Uterus (tissue), 4 donors: ENCODE measurements around the gene NKIRAS2. TPM values are rescaled to one million over a fixed set of nuclear protein-coding genes. Genes with fewer than 3 reads are reported as not detected.

Experiments used
- DNase-seq, 2 donors: peaks; one replicate each; pipeline ENCODE4 v3.0.0-alpha.2; 2019 to 2020
- H3K27ac ChIP-seq, 2 donors: fragments of 200-600 bp; sonication (generic); 1 replicate in 1 of 2; 2 replicates in 1 of 2; pipeline ENCODE4 v1.5.1; 2016 to 2018
- H3K27me3 ChIP-seq, 2 donors: fragments of 200-600 bp; sonication (generic); one replicate each; pipeline ENCODE4 v1.5.1; 2018 to 2019; ENCODE audit warnings: control low read depth in 1 of 2
- H3K36me3 ChIP-seq, 2 donors: fragments of 200-600 bp; sonication (generic); one replicate each; pipeline ENCODE4 v1.5.1; 2019; ENCODE audit warnings: control low read depth in 1 of 2
- H3K4me1 ChIP-seq, 2 donors: fragments of 200-600 bp; sonication (generic); one replicate each; pipeline ENCODE4 v1.5.1; 2018 to 2019; ENCODE audit warnings: control low read depth in 1 of 2
- H3K4me3 ChIP-seq, 2 donors: fragments of 200-600 bp; sonication (generic); 1 replicate in 1 of 2; 2 replicates in 1 of 2; pipeline ENCODE4 v1.5.1; 2018 to 2019; ENCODE audit warnings: mild to moderate bottlenecking in 1 of 2
- H3K9me3 ChIP-seq, 2 donors: fragments of 200-600 bp; sonication (generic); one replicate each; pipeline ENCODE4 v1.5.1; 2019; ENCODE audit warnings: control low read depth in 1 of 2
- POLR2A ChIP-seq, 2 donors: fragments of 450-650 bp; IDR thresholded peaks; one replicate each; pipeline ENCODE4 v1.6.1; 2016; ENCODE audit warnings: antibody characterized with exemption in 2 of 2, mild to moderate bottlenecking in 1 of 2, moderate library complexity in 1 of 2
- intact Hi-C: fragments of 100-400 bp; cut with DNase I; formaldehyde crosslinking; loops from one replicate; pipeline ENCODE4 v1.15.1; 2023; ENCODE audit warnings: low total_unique reads
- total RNA-seq, 4 donors: library from RNA; depleted of rRNA in 3 of 4; stranded (reverse); fragments of >200 nt in 3 of 4; gene quantifications; one replicate each; pipeline versions ENCODE4 v1.1.0 to v1.2.4, GENCODE V29; 2014 to 2023
- TF ChIP-seq, protein P1 (sequence below), 4 experiments: fragments of 200-600 bp in 2 of 4; fragments of 450-650 bp in 2 of 4; sonication (generic) in 2 of 4; IDR thresholded peaks; one replicate each; pipeline ENCODE4 v1.5.1; 2016 to 2019; ENCODE audit warnings: antibody characterized with exemption in 4 of 4, mild to moderate bottlenecking in 2 of 4, moderate library complexity in 1 of 4
- donor health status: DM: yes; HTN: yes; CAD: no.

NKIRAS2 gene
- total RNA-seq, 4 donors from 2014 or later = 2.4 to 35.4 (median 26.8) TPM

DNA sequence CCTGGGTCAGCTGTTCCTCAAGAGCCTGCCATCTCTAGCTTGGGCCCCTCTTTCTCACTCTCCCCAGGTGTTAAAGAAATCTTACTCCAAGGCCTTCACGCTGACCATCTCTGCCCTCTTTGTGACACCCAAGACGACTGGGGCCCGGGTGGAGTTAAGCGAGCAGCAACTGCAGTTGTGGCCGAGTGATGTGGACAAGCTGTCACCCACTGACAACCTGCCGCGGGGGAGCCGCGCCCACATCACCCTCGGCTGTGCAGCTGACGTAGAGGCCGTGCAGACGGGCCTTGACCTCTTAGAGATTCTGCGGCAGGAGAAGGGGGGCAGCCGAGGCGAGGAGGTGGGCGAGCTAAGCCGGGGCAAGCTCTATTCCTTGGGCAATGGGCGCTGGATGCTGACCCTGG is 46.5 kb upstream of the NKIRAS2 start:
- H3K36me3 ChIP-seq = no peaks in the 10 kb centered on the region
- TF ChIP-seq, protein P1, sequence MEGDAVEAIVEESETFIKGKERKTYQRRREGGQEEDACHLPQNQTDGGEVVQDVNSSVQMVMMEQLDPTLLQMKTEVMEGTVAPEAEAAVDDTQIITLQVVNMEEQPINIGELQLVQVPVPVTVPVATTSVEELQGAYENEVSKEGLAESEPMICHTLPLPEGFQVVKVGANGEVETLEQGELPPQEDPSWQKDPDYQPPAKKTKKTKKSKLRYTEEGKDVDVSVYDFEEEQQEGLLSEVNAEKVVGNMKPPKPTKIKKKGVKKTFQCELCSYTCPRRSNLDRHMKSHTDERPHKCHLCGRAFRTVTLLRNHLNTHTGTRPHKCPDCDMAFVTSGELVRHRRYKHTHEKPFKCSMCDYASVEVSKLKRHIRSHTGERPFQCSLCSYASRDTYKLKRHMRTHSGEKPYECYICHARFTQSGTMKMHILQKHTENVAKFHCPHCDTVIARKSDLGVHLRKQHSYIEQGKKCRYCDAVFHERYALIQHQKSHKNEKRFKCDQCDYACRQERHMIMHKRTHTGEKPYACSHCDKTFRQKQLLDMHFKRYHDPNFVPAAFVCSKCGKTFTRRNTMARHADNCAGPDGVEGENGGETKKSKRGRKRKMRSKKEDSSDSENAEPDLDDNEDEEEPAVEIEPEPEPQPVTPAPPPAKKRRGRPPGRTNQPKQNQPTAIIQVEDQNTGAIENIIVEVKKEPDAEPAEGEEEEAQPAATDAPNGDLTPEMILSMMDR (IDR thresholded peaks at IDR 0.05) = no peak
- TF ChIP-seq POLR2A (IDR thresholded peaks at IDR 0.05) = no peak
- H3K27me3 ChIP-seq = no peaks in the 10 kb centered on the region
- no peak overlapping the region for H3K4me3 ChIP-seq
- no peak for DNase-seq
- peak overlapping the region; percentile 34 to 43 for H3K27ac ChIP-seq
- H3K4me1 ChIP-seq = no peaks in the 10 kb centered on the region
- no peaks in the 10 kb centered on the region for H3K9me3 ChIP-seq
- intact Hi-C loops = no loop called here

DNA sequence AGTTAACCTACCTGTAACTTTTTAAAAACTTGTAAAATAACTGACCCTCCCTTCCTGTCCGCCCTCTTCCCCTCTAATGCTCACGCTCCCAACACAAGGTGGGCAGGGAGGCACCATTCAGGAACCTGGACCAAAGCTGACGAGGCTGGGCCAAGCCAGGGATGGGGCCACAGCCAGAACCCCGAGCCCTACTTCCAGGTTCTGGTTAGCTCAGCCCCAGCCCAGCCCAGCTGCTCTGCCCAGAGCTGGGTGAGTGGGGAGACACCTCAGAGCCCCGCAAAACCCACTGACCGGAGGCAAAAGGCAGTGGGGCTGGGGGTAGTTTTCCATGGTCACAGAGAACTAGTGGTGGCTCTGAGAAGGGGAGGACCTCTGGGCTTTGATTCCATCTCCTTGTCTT is 45.9 kb upstream of the NKIRAS2 start:
- TF ChIP-seq, protein P1 (IDR thresholded peaks at IDR 0.05) = no peak
- TF ChIP-seq POLR2A (IDR thresholded peaks at IDR 0.05) = no peak
- no peaks in the 10 kb centered on the region for H3K36me3 ChIP-seq
- H3K4me1 ChIP-seq = no peaks in the 10 kb centered on the region
- no peak for DNase-seq
- no peaks in the 10 kb centered on the region for H3K9me3 ChIP-seq
- H3K4me3 ChIP-seq = no peak overlapping the region
- H3K27me3 ChIP-seq = no peaks in the 10 kb centered on the region
- intact Hi-C loops = no loop called here
- H3K27ac ChIP-seq = no peak overlapping the region

DNA sequence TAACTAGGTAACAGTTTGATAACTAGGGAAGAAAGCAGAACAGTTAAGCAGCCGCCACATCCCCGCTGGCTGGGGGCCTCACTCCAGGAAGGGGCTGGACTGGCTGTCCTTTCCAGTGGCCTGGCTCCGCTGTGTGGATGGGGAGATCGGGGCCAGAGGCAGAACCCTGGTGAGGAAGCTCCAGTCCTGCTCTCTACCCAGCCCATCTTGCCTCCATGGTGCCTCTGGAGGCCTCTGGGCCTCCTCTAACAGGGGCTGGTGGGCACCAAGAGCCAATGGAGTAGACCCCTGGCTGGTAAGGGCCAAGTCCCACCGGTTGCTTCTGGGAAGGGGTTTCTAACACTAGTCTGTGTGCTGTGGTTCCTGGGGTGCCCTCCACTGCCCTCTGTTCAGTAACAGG is 45.2 kb upstream of the NKIRAS2 start:
- no peaks in the 10 kb centered on the region for H3K36me3 ChIP-seq
- H3K27ac ChIP-seq = no peak overlapping the region
- H3K4me1 ChIP-seq = no peaks in the 10 kb centered on the region
- no peak for DNase-seq
- intact Hi-C loops = no loop called here
- TF ChIP-seq POLR2A (IDR thresholded peaks at IDR 0.05) = no peak
- TF ChIP-seq, protein P1 (IDR thresholded peaks at IDR 0.05) = no peak
- H3K4me3 ChIP-seq = no peak overlapping the region
- no peaks in the 10 kb centered on the region for H3K27me3 ChIP-seq
- H3K9me3 ChIP-seq = no peaks in the 10 kb centered on the region

GRCh38 chr17:41975099-41976083 is 44.5 kb upstream of the NKIRAS2 start:
- no peak for TF ChIP-seq POLR2A (IDR thresholded peaks at IDR 0.05)
- TF ChIP-seq, protein P1 (IDR thresholded peaks at IDR 0.05) = no peak
- Histone ChIP-seq H3K4me3 (no peak overlapping the region), H3K27ac (peak overlapping the region; percentile 60 to 61), H3K4me1 (no peaks in the 10 kb centered on the region), H3K9me3 (no peaks in the 10 kb centered on the region), H3K36me3 (no peaks in the 10 kb centered on the region), H3K27me3 (no peaks in the 10 kb centered on the region)
- intact Hi-C loops = no loop called here
- no peak for DNase-seq

DNA sequence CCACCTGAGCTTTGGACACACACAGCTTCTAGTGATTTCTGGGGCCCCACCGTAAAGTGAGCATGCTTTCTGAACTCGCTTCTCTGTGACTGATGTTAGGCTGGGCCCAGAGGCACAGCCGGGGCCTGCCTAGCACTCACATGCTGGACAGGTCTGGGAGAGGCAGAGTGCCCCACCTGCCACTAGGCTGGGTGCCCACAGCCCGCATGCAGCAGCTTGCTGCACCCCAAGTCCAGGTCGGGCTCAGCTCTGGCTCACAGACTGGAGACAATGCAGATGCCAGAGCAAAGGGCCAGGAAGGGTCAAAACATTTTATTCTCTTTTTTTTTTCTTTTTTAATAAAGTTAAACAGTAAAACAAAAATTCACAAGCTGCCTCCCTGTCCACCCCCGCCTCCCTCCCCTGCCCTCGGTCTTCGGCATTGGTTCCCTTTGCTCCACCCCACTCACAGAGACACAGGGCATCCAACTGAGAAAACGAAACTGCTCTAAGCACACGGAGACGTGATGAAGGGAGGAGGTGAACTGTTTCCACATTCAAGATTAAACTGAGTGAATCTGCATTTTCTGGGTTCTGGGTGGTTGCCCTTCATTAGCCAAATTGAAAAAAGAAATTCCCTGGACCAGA is 43.6 kb upstream of the NKIRAS2 start:
- Histone ChIP-seq H3K27ac (peak overlapping the region; percentile 60 to 61), H3K36me3 (no peaks in the 10 kb centered on the region), H3K4me1 (no peaks in the 10 kb centered on the region), H3K27me3 (no peaks in the 10 kb centered on the region), H3K9me3 (no peaks in the 10 kb centered on the region), H3K4me3 (no peak overlapping the region)
- TF ChIP-seq POLR2A (IDR thresholded peaks at IDR 0.05) = no peak
- TF ChIP-seq, protein P1 (IDR thresholded peaks at IDR 0.05) = no peak
- intact Hi-C loops = no loop called here
- no peak for DNase-seq
